Panc1 (cell line): Measurements from ENCODE around the gene NUBP1. TPM values are rescaled to one million over a fixed set of nuclear protein-coding genes. Genes with fewer than 3 reads are reported as not detected.

Source experiments
- ATAC-seq: fragments of 200-7000 bp; cut with Tn5 transposase; 2 replicates; pipeline ENCODE4 v1.9.1; 2020; ENCODE audit warnings: mild to moderate bottlenecking, moderate library complexity
- BruUV-seq: library from RNA; stranded (reverse); fragments of 400-500 nt; replicated peaks from 2 replicates; lab custom pipeline; 2021; lab: Mats Ljungman, UMichigan
- CTCF ChIA-PET: fragments of 300-600 bp; sonication (Branson Sonifier 250); formaldehyde crosslinking; loops from one replicate; lab custom pipeline; 2022; ENCODE audit warnings: antibody characterized with exemption; lab: Charles Lee
- POLR2A ChIA-PET: fragments of 300-600 bp; sonication (Branson Sonifier 250); formaldehyde crosslinking; loops from one replicate; lab custom pipeline; 2022; ENCODE audit warnings: antibody characterized with exemption; lab: Charles Lee
- DNase-seq: peaks from one replicate; pipeline ENCODE4 v3.0.0-alpha.2; 2010; ENCODE audit warnings: low read depth, low spot score
- H3K27ac ChIP-seq: 2 replicates; pipeline ENCODE4 v1.5.1; 2011; ENCODE audit warnings: mild to moderate bottlenecking, low read length, inconsistent platforms
- H3K27me3 ChIP-seq: fragments of 200-500 bp; sonication (Bioruptor generic); 2 replicates; pipeline ENCODE4 v1.6.0; 2014; ENCODE audit warnings: low read length, inconsistent platforms; ENCODE audit not compliant: control insufficient read depth, insufficient read depth
- H3K36me3 ChIP-seq: fragments of 200-500 bp; sonication (Bioruptor generic); 2 replicates; pipeline ENCODE4 v1.5.1; 2014; ENCODE audit warnings: inconsistent platforms, mild to moderate bottlenecking, low read length, moderate library complexity; ENCODE audit not compliant: control insufficient read depth, insufficient read depth
- H3K4me1 ChIP-seq: 2 replicates; pipeline ENCODE4 v1.5.1; 2011; ENCODE audit warnings: inconsistent platforms, mild to moderate bottlenecking, low read length, moderate library complexity; ENCODE audit not compliant: control insufficient read depth, insufficient read depth
- H3K4me3 ChIP-seq, 2 experiments: 2 replicates each; pipeline ENCODE4 v1.5.1; 2011 to 2012; ENCODE audit warnings: low read depth in 2 of 2, low read length in 2 of 2, mild to moderate bottlenecking in 2 of 2, inconsistent platforms in 1 of 2, moderate library complexity in 1 of 2
- H3K9me3 ChIP-seq: fragments of 200-500 bp; sonication (Bioruptor generic); 2 replicates; pipeline ENCODE4 v1.5.1; 2014; ENCODE audit warnings: low read depth, mild to moderate bottlenecking, inconsistent platforms, low read length, moderate library complexity; ENCODE audit not compliant: control insufficient read depth, insufficient read depth
- CTCF ChIP-seq: fragments of 450-650 bp; IDR thresholded peaks from 2 replicates; pipeline ENCODE4 v1.5.1; 2017; ENCODE audit warnings: mild to moderate bottlenecking
- POLR2AphosphoS5 ChIP-seq: IDR thresholded peaks from 2 replicates; pipeline ENCODE4 v1.6.1; 2012; ENCODE audit warnings: mild to moderate bottlenecking, low read depth, low read length, moderate library complexity
- REST ChIP-seq, 2 experiments: IDR thresholded peaks; 2 replicates each; pipeline ENCODE4 v1.6.1; 2011 to 2012; ENCODE audit warnings: low read depth in 2 of 2, control low read depth in 1 of 2, low read length in 1 of 2, mild to moderate bottlenecking in 1 of 2, moderate library complexity in 1 of 2; ENCODE audit not compliant: insufficient read depth in 1 of 2
- SIN3A ChIP-seq: IDR thresholded peaks from 2 replicates; pipeline ENCODE4 v1.6.1; 2012; ENCODE audit warnings: low read depth, mild to moderate bottlenecking, low read length, moderate library complexity, borderline replicate concordance; ENCODE audit not compliant: insufficient read depth
- TCF7L2 ChIP-seq: IDR thresholded peaks from 2 replicates; pipeline ENCODE4 v1.6.1; 2011; ENCODE audit warnings: mild to moderate bottlenecking, low read depth, low read length, inconsistent platforms
- in situ Hi-C: cut with HindIII; loops from 2 replicates; pipeline ENCODE4 v1.10.0; 2016; ENCODE audit warnings: low sequenced_read_pairs, low pct_unique_long_range_greater_than_20kb
- intact Hi-C: fragments of 100-400 bp; cut with micrococcal nuclease; formaldehyde crosslinking; loops from one replicate; pipeline ENCODE4 v1.10.0; 2022; ENCODE audit not compliant: unreplicated experiment
- total RNA-seq: library from RNA; stranded (reverse); gene quantifications from one replicate; pipeline ENCODE4 v1.2.1, GENCODE V29; 2021; ENCODE audit not compliant: unreplicated experiment

Gene NUBP1
- total RNA-seq, 1 experiment from 2014 or later = 27.5 TPM

- intact Hi-C loops (no loop called here), in situ Hi-C loops (no loop called here)
These were observed 15.4 kb upstream of the NUBP1 start for GRCh38 chr16:10728003-10728887.

More at GRCh38 chr16:10728003-10728887, 15.4 kb upstream of the NUBP1 start:
- Histone ChIP-seq H3K27ac (no peak overlapping the region), H3K4me1 (no peaks in the 10 kb centered on the region), H3K4me3 (no peak overlapping the region), H3K9me3 (no peaks in the 10 kb centered on the region), H3K36me3 (no peaks in the 10 kb centered on the region), H3K27me3 (no peaks in the 10 kb centered on the region)
- no peak for TF ChIP-seq REST (IDR thresholded peaks at IDR 0.05; ENCODE audit: insufficient read depth in 1 of 2, low read depth in 2 of 2, low read length in 1 of 2)
- TF ChIP-seq CTCF = no peak
- no peak for TF ChIP-seq POLR2AphosphoS5
- no peak for TF ChIP-seq SIN3A
- no peak for TF ChIP-seq TCF7L2
- no TSS peak for BruUV-seq
- DNase-seq = no peak
- POLR2A ChIA-PET = no interaction called here
- CTCF ChIA-PET = no interaction called here
- ATAC-seq = no peak
